SK-N-MC (cell line): Measurements from ENCODE around the gene SSC5D.
"Not testable (repeated sequence)": the region's sequence is repeated elsewhere in the genome, so short reads cannot be mapped to it uniquely, and the experiment has no call there.

Experiments
- DNase-seq: peaks from one replicate; pipeline ENCODE4 v3.0.0-alpha.2; 2011; ENCODE audit warnings: low read depth, low spot score
- H3K27ac ChIP-seq: fragments of 200-600 bp; sonication (generic); 2 replicates; pipeline ENCODE4 v1.5.1; 2016; ENCODE audit warnings: mixed run types
- H3K36me3 ChIP-seq: fragments of 200-600 bp; sonication (generic); 2 replicates; pipeline ENCODE4 v1.6.1; 2017; ENCODE audit warnings: antibody characterized with exemption, low read length, mixed read lengths; ENCODE audit not compliant: insufficient read depth
- H3K4me3 ChIP-seq: fragments of 200-600 bp; sonication (generic); 2 replicates; pipeline ENCODE4 v1.5.1; 2016
- H3K9ac ChIP-seq: fragments of 200-600 bp; sonication (generic); 2 replicates; pipeline ENCODE4 v1.8.0; 2017; ENCODE audit warnings: mixed run types, mixed read lengths; ENCODE audit not compliant: insufficient read length
- H3K9me3 ChIP-seq: fragments of 200-600 bp; sonication (generic); 2 replicates; pipeline ENCODE4 v1.6.1; 2017; ENCODE audit warnings: low read depth, mild to moderate bottlenecking, antibody characterized with exemption, low read length, moderate library complexity, mixed read lengths
- EZH2 ChIP-seq: fragments of 200-600 bp; sonication (generic); IDR thresholded peaks from one replicate; pipeline ENCODE4 v1.6.1; 2017; ENCODE audit warnings: antibody characterized with exemption
- FOXP2 ChIP-seq: optimal IDR thresholded peaks from 2 replicates; pipeline ENCODE3; 2011; ENCODE audit warnings: mild to moderate bottlenecking, moderate library complexity; ENCODE audit not compliant: insufficient read depth; ENCODE audit errors: extremely low read length, control extremely low read depth
- POLR2AphosphoS5 ChIP-seq: IDR thresholded peaks from 2 replicates; pipeline ENCODE4 v1.6.1; 2012; ENCODE audit warnings: mild to moderate bottlenecking, low read depth, low read length, borderline replicate concordance

SSC5D gene

DNA sequence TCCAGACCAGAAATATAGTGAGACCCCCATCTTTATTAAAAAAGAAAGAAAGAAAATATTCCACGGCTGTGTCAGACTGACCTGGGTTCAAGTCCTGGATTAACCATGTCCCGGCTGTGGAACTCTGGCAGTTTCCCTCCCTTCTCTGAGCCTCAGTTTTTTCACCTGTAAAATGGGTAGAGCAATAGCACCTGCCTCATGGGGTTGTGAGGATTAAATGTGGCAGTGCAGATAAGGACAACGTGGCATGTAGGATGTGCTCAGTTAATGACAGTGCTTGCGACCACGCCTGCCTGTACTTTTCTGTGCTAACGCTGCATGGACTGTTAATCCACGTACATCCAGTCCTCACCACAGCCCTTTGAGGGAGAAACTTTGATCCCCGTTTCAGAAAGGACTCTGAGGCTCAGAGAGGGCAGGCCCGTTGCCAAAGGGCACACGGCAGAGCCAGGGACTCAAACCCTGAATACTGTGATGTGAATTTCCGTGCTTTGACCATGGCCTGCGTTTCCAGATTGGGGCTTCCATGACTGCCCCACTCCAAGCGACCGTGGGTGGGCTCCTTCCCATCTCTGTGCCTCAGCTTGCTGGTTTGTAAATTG lies 32.6 kb downstream of the SSC5D start:
- Histone ChIP-seq H3K9ac (no peak overlapping the region), H3K36me3 (no peaks in the 10 kb centered on the region), H3K4me3 (no peak overlapping the region), H3K9me3 (no peaks in the 10 kb centered on the region), H3K27ac (no peak overlapping the region)
- no peak for DNase-seq
- TF ChIP-seq EZH2 (no peak), FOXP2 (no peak), POLR2AphosphoS5 (no peak)

DNA sequence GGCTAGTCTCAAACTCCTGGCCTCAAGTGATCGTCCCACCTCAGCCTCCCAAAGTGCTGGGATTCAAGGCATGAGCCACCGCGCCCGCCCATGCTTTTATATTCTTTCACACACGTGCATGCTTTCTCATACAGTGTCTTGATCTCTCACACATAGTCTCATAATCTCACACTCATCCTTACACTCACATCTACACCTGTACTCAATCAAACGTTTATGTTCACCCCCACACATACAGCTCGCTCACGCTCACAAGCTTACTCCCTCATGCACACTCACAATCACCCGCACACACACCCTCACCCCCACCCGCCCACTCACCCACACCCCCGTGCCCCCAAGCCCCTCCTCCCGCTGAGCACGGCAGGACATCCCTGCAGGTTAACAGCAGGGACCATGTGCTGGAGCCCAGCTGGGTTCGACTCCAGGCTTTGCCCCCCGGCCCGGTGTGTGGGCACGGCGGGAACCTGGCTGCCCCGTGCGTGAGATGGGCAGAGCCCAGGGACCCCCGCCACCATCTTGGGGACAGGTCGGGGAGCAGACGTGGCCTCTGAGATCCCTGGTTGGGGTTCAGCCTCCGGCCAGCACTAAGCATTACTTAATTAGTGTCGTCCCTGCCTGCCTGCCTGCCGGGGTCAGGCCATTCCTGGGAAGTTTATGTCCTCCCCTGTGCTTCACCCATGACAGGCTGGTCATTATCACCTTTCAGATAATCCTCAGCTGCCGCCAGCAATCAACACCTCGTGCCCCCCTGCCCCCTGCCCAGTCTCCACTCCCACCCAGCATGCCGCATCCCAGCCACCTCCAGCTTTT lies 37.3 kb downstream of the SSC5D start:
- no peak overlapping the region for H3K4me3 ChIP-seq
- no peaks in the 10 kb centered on the region for H3K9me3 ChIP-seq
- DNase-seq = no peak
- no peak for TF ChIP-seq EZH2
- no peak for TF ChIP-seq FOXP2
- no peak for TF ChIP-seq POLR2AphosphoS5
- no peak overlapping the region for H3K27ac ChIP-seq
- H3K36me3 ChIP-seq = no peaks in the 10 kb centered on the region
- no peak overlapping the region for H3K9ac ChIP-seq

DNA sequence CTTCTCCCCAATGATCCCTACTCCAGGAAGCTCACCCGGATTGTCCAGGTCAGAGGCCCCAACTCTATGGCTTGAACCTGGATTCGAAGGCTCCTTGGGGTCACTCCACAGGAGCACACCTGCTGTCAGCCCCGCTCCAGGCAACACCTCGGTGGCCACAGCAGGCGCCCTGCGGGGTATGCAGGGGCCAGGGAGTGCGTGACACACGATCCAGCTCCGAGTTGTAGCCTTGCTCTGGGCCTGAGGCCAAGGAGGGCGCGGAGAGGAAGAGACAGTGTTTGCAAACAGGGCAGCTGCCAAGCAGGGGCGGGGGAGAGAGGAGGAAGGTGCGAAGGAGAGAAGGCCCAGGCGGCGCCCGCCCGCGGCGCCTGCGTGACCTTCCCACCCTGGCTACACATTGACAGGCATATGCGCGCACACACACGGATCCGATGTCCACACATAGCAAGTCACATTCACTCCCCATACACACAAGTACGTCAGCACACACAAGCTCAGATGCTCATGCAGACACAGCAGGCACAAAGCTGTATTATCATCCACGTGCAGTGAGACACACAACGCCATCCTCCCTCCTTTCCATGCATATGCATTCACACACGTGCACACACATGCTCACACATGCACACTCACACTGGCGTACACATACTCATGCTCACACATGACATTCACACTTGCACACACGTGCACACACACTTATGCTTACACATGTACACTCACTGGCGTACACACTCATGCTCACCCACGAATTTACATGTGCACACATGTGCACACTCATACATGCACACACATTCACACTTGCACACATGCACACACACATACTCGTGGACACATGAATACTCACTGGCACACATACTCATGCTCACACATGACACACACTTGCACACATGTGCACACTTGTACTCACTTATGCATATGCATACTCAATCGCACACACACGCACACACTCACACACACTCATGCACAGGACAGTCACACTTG lies 38.3 kb downstream of the SSC5D start:
- Histone ChIP-seq H3K36me3 (no peaks in the 10 kb centered on the region), H3K9ac (no peak overlapping the region), H3K27ac (no peak overlapping the region), H3K4me3 (no peak overlapping the region), H3K9me3 (no peaks in the 10 kb centered on the region)
- TF ChIP-seq FOXP2 (no peak), POLR2AphosphoS5 (no peak), EZH2 (no peak)
- no peak for DNase-seq

DNA sequence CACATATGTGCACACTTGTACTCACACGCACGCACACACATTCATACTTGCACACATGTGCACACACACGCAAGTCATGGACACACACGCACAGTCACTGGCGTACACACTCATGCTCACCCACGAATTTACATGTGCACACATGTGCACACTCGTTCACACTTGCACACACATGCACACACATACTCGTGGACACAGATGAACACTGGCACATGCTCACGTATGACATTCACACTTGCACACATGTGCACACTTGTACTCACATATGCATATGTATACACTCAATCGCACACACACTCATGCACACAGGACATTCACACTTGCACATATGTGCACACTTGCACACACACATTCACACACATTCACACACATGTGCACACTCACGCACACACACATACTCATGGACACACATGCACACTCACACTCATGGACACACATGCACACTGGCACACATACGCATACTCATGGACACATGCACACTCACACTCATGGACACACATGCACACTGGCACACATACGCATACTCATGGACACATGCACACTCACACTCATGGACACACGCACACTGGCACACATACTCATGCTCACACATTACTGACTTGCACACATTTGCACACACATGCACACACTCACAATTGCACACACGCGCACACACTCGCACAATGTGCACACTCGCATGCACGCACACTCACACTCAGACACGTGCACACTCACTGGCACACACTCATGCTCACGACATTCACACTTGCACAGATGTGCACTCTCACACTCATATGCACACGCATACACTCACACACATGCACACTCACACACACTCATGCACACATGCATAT lies 39.2 kb downstream of the SSC5D start:
- no peaks in the 10 kb centered on the region for H3K36me3 ChIP-seq
- no peaks in the 10 kb centered on the region for H3K9me3 ChIP-seq
- TF ChIP-seq FOXP2 (no peak), POLR2AphosphoS5 (no peak), EZH2 (no peak)
- H3K27ac ChIP-seq = no peak overlapping the region
- no peak overlapping the region for H3K4me3 ChIP-seq
- no peak for DNase-seq
- no peak overlapping the region for H3K9ac ChIP-seq

DNA sequence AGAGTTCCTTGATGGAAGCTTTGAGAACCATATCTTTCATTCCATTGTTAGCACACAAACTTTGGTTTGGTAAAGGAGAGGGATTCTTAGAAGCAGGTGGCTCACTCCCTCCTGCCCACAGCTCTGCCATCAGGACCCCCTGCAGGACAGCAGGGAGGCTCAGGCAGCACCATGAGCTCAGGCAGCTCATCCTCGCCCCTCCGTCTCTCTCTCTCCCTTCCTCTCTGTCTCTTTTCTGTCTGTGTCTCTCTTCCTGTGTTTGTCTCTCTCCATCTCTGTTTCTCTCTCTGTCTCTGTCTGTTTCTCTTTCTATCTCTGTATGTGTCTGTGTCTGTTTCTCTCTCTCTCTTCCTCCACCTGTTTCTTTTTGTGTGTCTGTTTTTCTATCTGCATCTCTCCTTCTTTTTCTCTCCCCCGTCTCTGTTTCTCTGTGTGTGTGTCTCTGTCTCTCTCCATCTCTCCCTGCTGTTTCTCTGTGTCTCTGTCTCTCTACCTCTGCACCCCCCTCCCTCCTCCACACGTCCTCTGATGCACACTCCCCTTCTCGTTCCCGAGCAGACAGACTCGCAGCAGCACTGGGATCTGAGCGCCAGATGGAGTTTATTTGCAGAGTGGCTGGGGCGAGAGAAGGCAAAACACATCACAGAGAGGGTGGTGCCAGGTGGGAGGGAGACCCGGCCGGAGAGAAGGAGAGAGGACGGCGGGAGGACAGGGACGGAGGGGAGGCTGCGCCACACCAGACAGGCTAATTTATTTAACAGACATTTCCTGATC lies 40.0 kb downstream of the SSC5D start:
- Histone ChIP-seq H3K36me3 (no peaks in the 10 kb centered on the region), H3K9me3 (no peaks in the 10 kb centered on the region), H3K4me3 (peak overlapping the region; percentile 72), H3K9ac (peak overlapping the region; percentile 8), H3K27ac (peak overlapping the region; percentile 49; the same call in 1 of the 2 replicates)
- DNase-seq = no peak
- TF ChIP-seq FOXP2 (no peak), EZH2 (no peak), POLR2AphosphoS5 (no peak)

DNA sequence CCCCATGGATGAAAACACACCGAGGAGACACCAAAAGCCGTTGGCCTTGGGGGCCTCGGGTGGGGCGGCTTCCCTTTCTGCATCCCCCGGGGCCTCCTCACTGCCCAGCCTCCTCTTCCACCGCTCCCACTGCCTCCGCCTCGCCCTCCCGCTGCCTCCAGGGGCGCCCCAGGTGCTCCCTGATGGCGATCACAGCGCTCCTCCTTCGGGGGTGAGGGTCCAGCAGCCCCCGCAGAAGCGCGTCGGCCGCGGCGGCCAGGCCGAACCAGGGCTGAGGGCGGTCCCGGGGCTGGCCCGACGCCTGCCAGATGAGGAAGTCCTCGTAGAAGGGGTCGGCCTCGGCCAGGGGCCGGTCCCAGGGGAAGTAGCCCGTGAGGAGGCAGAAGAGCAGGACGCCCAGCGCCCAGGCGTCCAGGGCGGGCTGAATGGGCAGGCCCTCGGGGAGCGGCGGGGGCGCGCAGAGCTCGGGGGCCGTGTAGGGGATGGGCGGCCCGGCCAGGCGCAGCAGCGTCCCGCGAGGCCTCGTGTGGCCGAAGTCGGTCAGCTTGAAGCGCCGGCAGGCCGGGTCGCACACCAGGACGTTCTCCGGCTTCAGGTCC lies 41.5 kb downstream of the SSC5D start:
- no peaks in the 10 kb centered on the region for H3K9me3 ChIP-seq
- H3K27ac ChIP-seq = no peak overlapping the region
- TF ChIP-seq POLR2AphosphoS5 = no peak
- no peak for TF ChIP-seq EZH2
- TF ChIP-seq FOXP2 = no peak
- H3K4me3 ChIP-seq = no peak overlapping the region
- no peak overlapping the region for H3K9ac ChIP-seq
- DNase-seq = no peak
- H3K36me3 ChIP-seq = no peaks in the 10 kb centered on the region

DNA sequence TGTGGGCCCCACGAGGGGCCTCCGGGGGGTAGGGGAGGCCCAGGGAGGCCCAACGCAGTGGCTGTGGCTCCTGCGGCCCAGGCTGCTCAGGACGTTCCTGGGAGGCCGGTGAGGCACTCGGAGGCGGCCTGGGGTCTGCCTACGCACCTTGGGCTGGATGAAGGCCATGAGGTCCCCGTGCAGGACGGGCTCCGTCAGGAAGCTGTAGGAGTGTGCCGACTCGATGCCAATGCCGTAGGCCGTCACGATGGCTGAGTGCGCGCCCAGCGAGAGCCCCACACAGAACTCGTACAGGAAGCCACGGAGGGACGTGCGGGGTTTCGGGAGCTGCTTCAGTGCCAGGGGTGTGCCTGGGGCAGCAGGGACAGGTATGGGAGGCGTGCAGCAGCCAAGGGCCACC lies 42.8 kb downstream of the SSC5D start:
- H3K27ac ChIP-seq = no peak overlapping the region
- DNase-seq = no peak
- H3K9me3 ChIP-seq = no peaks in the 10 kb centered on the region
- TF ChIP-seq FOXP2 = no peak
- TF ChIP-seq POLR2AphosphoS5 = no peak
- no peak for TF ChIP-seq EZH2
- no peak overlapping the region for H3K4me3 ChIP-seq
- H3K9ac ChIP-seq = no peak overlapping the region
- H3K36me3 ChIP-seq = no peaks in the 10 kb centered on the region

DNA sequence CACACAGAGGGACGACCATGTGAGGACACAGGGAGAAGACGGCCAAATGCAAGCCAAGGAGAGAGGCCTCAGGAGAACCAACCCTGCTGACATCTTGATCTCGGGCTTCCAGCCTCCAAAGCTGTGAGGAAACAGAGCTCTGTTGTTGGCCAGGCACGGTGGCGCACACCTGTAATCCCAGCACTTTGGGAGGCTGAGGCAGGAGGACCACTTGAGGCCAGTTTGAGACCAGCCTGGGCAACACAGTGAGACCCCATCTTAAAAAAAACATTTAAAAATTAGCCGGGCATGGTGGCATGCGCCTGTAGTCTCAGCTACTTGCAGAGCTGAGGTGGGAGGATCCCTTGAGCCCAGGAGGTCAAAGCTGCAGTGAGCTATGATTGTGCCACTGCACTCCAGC lies 46.0 kb downstream of the SSC5D start:
- H3K27ac ChIP-seq, H3K4me3 ChIP-seq, H3K36me3 ChIP-seq, DNase-seq, H3K9me3 ChIP-seq, H3K9ac ChIP-seq: not testable (repeated sequence)
